H1 (cell line): ENCODE data around the gene C16orf89. TPM values are rescaled to one million over a fixed set of nuclear protein-coding genes. Genes with fewer than 3 reads are reported as not detected.
"Not testable (repeated sequence)": the region's sequence is repeated elsewhere in the genome, so short reads cannot be mapped to it uniquely, and the experiment has no call there.

Source experiments
- CTCF ChIA-PET: fragments of 300-600 bp; sonication (Branson Sonifier 250); formaldehyde crosslinking; loops from one replicate; lab custom pipeline; 2021; ENCODE audit not compliant: partially characterized antibody; lab: Charles Lee
- POLR2A ChIA-PET: fragments of 300-600 bp; sonication (Branson Sonifier 250); formaldehyde crosslinking; loops from one replicate; lab custom pipeline; 2021; ENCODE audit warnings: inconsistent platforms; ENCODE audit not compliant: partially characterized antibody; lab: Charles Lee
- DNase-seq, 2 experiments: peaks; one replicate each; pipeline versions ENCODE4 v3.0.0 to v3.0.0-alpha.2; 2010 to 2022; ENCODE audit warnings: low spot score in 2 of 2, low read depth in 1 of 2, mixed read lengths in 1 of 2
- FAIRE-seq: peaks from 2 replicates; lab custom pipeline; 2011; peaks lifted over from hg19 to GRCh38; lab: Jason Lieb, UNC
- H2AFZ ChIP-seq: 2 replicates; pipeline ENCODE4 v1.8.1; 2012; ENCODE audit warnings: low read length, inconsistent platforms
- H2AK5ac ChIP-seq: 2 replicates; pipeline ENCODE4 v1.6.1; 2013; ENCODE audit warnings: low read depth, low read length
- H2BK120ac ChIP-seq: replicated peaks from 2 replicates; pipeline ENCODE3; 2013; ENCODE audit warnings: low read depth, low read length, inconsistent platforms
- H2BK12ac ChIP-seq: 2 replicates; pipeline ENCODE4 v1.6.1; 2013; ENCODE audit warnings: low read depth, low read length
- H2BK15ac ChIP-seq: 2 replicates; pipeline ENCODE4 v1.6.1; 2013; ENCODE audit warnings: low read length
- H2BK20ac ChIP-seq: 2 replicates; pipeline ENCODE4 v1.6.1; 2013; ENCODE audit warnings: low read length
- H2BK5ac ChIP-seq: 2 replicates; pipeline ENCODE4 v1.6.1; 2013; ENCODE audit warnings: low read depth, low read length
- H3K14ac ChIP-seq: 2 replicates; pipeline ENCODE4 v1.6.1; 2013; ENCODE audit warnings: inconsistent platforms; ENCODE audit not compliant: insufficient read length
- H3K18ac ChIP-seq: 2 replicates; pipeline ENCODE4 v1.6.1; 2013; ENCODE audit warnings: low read length; ENCODE audit errors: extremely low read depth
- H3K23ac ChIP-seq: 2 replicates; pipeline ENCODE4 v1.6.1; 2013; ENCODE audit warnings: inconsistent platforms; ENCODE audit not compliant: insufficient read length
- H3K23me2 ChIP-seq: 2 replicates; pipeline ENCODE4 v1.6.1; 2013; ENCODE audit warnings: low read depth, low read length
- H3K27ac ChIP-seq: 2 replicates; pipeline ENCODE4 v1.6.1; 2011; ENCODE audit warnings: low read depth, low read length, inconsistent platforms
- H3K27me3 ChIP-seq, 4 experiments: replicated peaks in 1 of 4; 1 replicate in 1 of 4; 2 replicates in 3 of 4; pipeline versions ENCODE4 v1.6.1 to v1.8.1; 2011 to 2013; ENCODE audit warnings: low read length in 3 of 4, mild to moderate bottlenecking in 3 of 4, inconsistent platforms in 2 of 4, mixed read lengths in 2 of 4, moderate library complexity in 1 of 4; ENCODE audit not compliant: control insufficient read depth in 3 of 4, insufficient read depth in 3 of 4; ENCODE audit errors: extremely low read depth in 1 of 4
- H3K36me3 ChIP-seq, 4 experiments: 2 replicates each; pipeline versions ENCODE4 v1.6.1 to v1.8.1; 2011 to 2013; ENCODE audit warnings: mild to moderate bottlenecking in 4 of 4, low read length in 3 of 4, moderate library complexity in 2 of 4, control low read depth in 1 of 4, inconsistent platforms in 1 of 4; ENCODE audit not compliant: insufficient read depth in 4 of 4, control insufficient read depth in 2 of 4
- H3K4ac ChIP-seq: replicated peaks from 2 replicates; pipeline ENCODE3; 2013; ENCODE audit warnings: low read length, low read depth, mixed read lengths, inconsistent platforms; ENCODE audit not compliant: insufficient read length
- H3K4me1 ChIP-seq, 4 experiments: replicated peaks in 1 of 4; 1 replicate in 1 of 4; 2 replicates in 3 of 4; pipeline versions ENCODE4 v1.6.1 to v1.8.1; 2011 to 2013; ENCODE audit warnings: low read length in 3 of 4, inconsistent platforms in 2 of 4, mixed read lengths in 1 of 4; ENCODE audit not compliant: insufficient read depth in 4 of 4, control insufficient read depth in 3 of 4
- H3K4me2 ChIP-seq, 2 experiments: 2 replicates each; pipeline versions ENCODE4 v1.6.1 to v1.8.1; 2011 to 2013; ENCODE audit warnings: low read depth in 2 of 2, low read length in 2 of 2, control low read depth in 1 of 2, inconsistent platforms in 1 of 2, mild to moderate bottlenecking in 1 of 2; ENCODE audit not compliant: insufficient read depth in 1 of 2
- H3K4me3 ChIP-seq, 4 experiments: fragments of 200-600, 300-600 bp in 1 of 4; sonication (generic), shearing (Covaris generic), sonication (Bioruptor Twin) in 1 of 4; 2 replicates each; pipeline versions ENCODE4 v1.5.1 to v1.8.1; 2011 to 2016; ENCODE audit warnings: low read length in 4 of 4, low read depth in 3 of 4, control low read depth in 2 of 4, inconsistent platforms in 2 of 4, mild to moderate bottlenecking in 2 of 4, mixed read lengths in 1 of 4, moderate library complexity in 1 of 4; ENCODE audit not compliant: insufficient read depth in 2 of 4; ENCODE audit errors: extremely low read depth in 1 of 4
- H3K56ac ChIP-seq: replicated peaks from 2 replicates; pipeline ENCODE3; 2013; ENCODE audit warnings: low read depth, mild to moderate bottlenecking, mixed read lengths, low read length, inconsistent platforms; ENCODE audit not compliant: insufficient read length
- H3K79me1 ChIP-seq: 2 replicates; pipeline ENCODE4 v1.6.1; 2013; ENCODE audit warnings: low read depth, low read length, control low read depth
- H3K79me2 ChIP-seq, 2 experiments: 2 replicates each; pipeline versions ENCODE4 v1.6.1 to v1.8.1; 2012 to 2013; ENCODE audit warnings: low read length in 2 of 2, mild to moderate bottlenecking in 2 of 2, inconsistent platforms in 1 of 2; ENCODE audit not compliant: insufficient read depth in 2 of 2, control insufficient read depth in 1 of 2
- H3K9ac ChIP-seq, 4 experiments: replicated peaks in 1 of 4; 1 replicate in 1 of 4; 2 replicates in 3 of 4; pipeline versions ENCODE4 v1.6.1 to v1.8.1; 2011 to 2013; ENCODE audit warnings: low read depth in 3 of 4, low read length in 3 of 4, control low read depth in 2 of 4, mild to moderate bottlenecking in 2 of 4, moderate library complexity in 2 of 4, inconsistent platforms in 1 of 4; ENCODE audit errors: extremely low read depth in 1 of 4
- H3K9me3 ChIP-seq, 2 experiments: 2 replicates each; pipeline versions ENCODE4 v1.6.1 to v1.8.1; 2012 to 2013; ENCODE audit warnings: mild to moderate bottlenecking in 2 of 2, moderate library complexity in 2 of 2, control low read depth in 1 of 2, inconsistent platforms in 1 of 2, low read depth in 1 of 2, low read length in 1 of 2, mixed read lengths in 1 of 2; ENCODE audit not compliant: insufficient read depth in 2 of 2
- H4K20me1 ChIP-seq, 2 experiments: replicated peaks in 1 of 2; 2 replicates each; pipeline versions ENCODE3 to v1.8.1; 2011 to 2013; ENCODE audit warnings: inconsistent platforms in 2 of 2, low read length in 2 of 2, mild to moderate bottlenecking in 1 of 2; ENCODE audit not compliant: insufficient read depth in 2 of 2, control insufficient read depth in 1 of 2
- H4K5ac ChIP-seq: 2 replicates; pipeline ENCODE4 v1.6.1; 2013; ENCODE audit warnings: low read length, low read depth, mixed read lengths, inconsistent platforms; ENCODE audit not compliant: insufficient read length
- H4K8ac ChIP-seq: 2 replicates; pipeline ENCODE4 v1.8.0; 2013; ENCODE audit warnings: mild to moderate bottlenecking, moderate library complexity, low read length, inconsistent platforms; ENCODE audit not compliant: insufficient read depth; ENCODE audit errors: extremely low read depth
- H4K91ac ChIP-seq: replicated peaks from 2 replicates; pipeline ENCODE3; 2013; ENCODE audit warnings: low read length, mixed read lengths, inconsistent platforms; ENCODE audit not compliant: insufficient read length
- WGBS, 2 experiments: shearing (Covaris generic) in 1 of 2; methylation state at CpG; one replicate each; pipeline versions ENCODE4 v1.1.6 to v1.1.7; 2013 to 2015; ENCODE audit warnings: low lambda C conversion rate in 2 of 2, mixed read lengths in 2 of 2, inconsistent platforms in 1 of 2, low coverage in 1 of 2, missing lambda C conversion rate in 1 of 2; ENCODE audit not compliant: insufficient replicate concordance in 2 of 2, insufficient coverage in 1 of 2, insufficient read length in 1 of 2; ENCODE audit errors: extremely low coverage in 1 of 2, missing lambda C conversion rate in 1 of 2; 5-methylcytosine and 5-hydroxymethylcytosine counted together
- polyA plus RNA-seq, 7 experiments: library from polyadenylated mRNA; depleted of rRNA in 3 of 7; stranded (reverse) in 5 of 7; unstranded in 2 of 7; fragments of >200 nt in 5 of 7; fragments of 200-250 nt in 2 of 7; gene quantifications; 1 replicate in 5 of 7; 2 replicates in 1 of 7; 4 replicates in 1 of 7; pipeline versions ENCODE4 v1.2.1 to v1.2.3, GENCODE V29; 2011 to 2013; ENCODE audit warnings: missing spikeins in 2 of 7, mixed read lengths in 2 of 7
- total RNA-seq: library from RNA; stranded (reverse); fragmentation: NEBNext Ultra II Directional; extraction: Animal tissue kit (Norgen Biotek cat#: 25700); gene quantifications from 2 replicates; pipeline ENCODE4 v1.2.1, GENCODE V29; 2021

The C16orf89 gene
- total and polyA plus RNA-seq, 2 of the 8 experiments (the other 6 are each of a cell fraction or from before 2014, with no cell fraction given): 6.7 to 9.9 TPM

GRCh38 chr16:5088936-5089335 is 23.2 kb upstream of the C16orf89 start:
- not testable (repeated sequence) for H2BK5ac ChIP-seq, H3K9me3 ChIP-seq, H3K18ac ChIP-seq, H3K4me3 ChIP-seq, FAIRE-seq, DNase-seq, H3K4me2 ChIP-seq, H4K5ac ChIP-seq, H3K27me3 ChIP-seq, H3K4me1 ChIP-seq, H2BK20ac ChIP-seq, H2BK120ac ChIP-seq, H3K9ac ChIP-seq, H3K23ac ChIP-seq, H3K27ac ChIP-seq, H2BK12ac ChIP-seq, H2BK15ac ChIP-seq, H2AK5ac ChIP-seq, H3K4ac ChIP-seq, H3K79me2 ChIP-seq, H4K91ac ChIP-seq, H3K14ac ChIP-seq, H4K8ac ChIP-seq, H2AFZ ChIP-seq, H3K23me2 ChIP-seq, H4K20me1 ChIP-seq, H3K79me1 ChIP-seq, H3K56ac ChIP-seq
- peaks cover 4 to 28% (median 5%) of the 10 kb centered on the region in 4 experiments; a peak in 5 of 8 replicates for H3K36me3 ChIP-seq
- CTCF ChIA-PET: interaction anchor here (1.3 to 27.9 kb wide), 3 partner anchors 14 to 64 kb away, joined by 3 to 625 read pairs (median 20); partner anchors contain the start of gene C16orf89
- WGBS, 2 experiments: 92% methylated on average over 16 of the region's 17 CpGs; no CpG with 5 or more reads in 1 of the 2 experiments
- POLR2A ChIA-PET: interaction anchor here (0.8 to 1.9 kb wide), 7 partner anchors 9 to 83 kb away, joined by 3 to 6 read pairs (median 3); no protein-coding TSS in a partner anchor
